Type B pancreatic cell (in vitro differentiated cells): Measurements from ENCODE around the gene BAIAP2. TPM values are rescaled to one million over a fixed set of nuclear protein-coding genes. Genes with fewer than 3 reads are reported as not detected.

Source experiments
- DNase-seq: peaks from one replicate; pipeline ENCODE4 v3.0.0; 2021; ENCODE audit warnings: mixed read lengths; ENCODE audit not compliant: unreplicated experiment; ENCODE audit errors: extremely low spot score
- H3K27ac Mint-ChIP-seq: 2 replicates; pipeline ENCODE4 v1.8.0; 2021; ENCODE audit warnings: mild to moderate bottlenecking, mixed read lengths
- H3K27me3 Mint-ChIP-seq: 2 replicates; pipeline ENCODE4 v1.8.0; 2021; ENCODE audit warnings: mixed read lengths
- H3K36me3 Mint-ChIP-seq: 2 replicates; pipeline ENCODE4 v1.8.0; 2021; ENCODE audit warnings: mixed read lengths
- H3K4me1 Mint-ChIP-seq: one replicate; pipeline ENCODE4 v1.8.0; 2021; ENCODE audit warnings: mixed read lengths; ENCODE audit not compliant: unreplicated experiment
- H3K4me3 Mint-ChIP-seq: 2 replicates; pipeline ENCODE4 v1.8.0; 2021; ENCODE audit warnings: mild to moderate bottlenecking, mixed read lengths
- H3K9me3 Mint-ChIP-seq: 2 replicates; pipeline ENCODE4 v1.8.0; 2021; ENCODE audit warnings: mixed read lengths
- CTCF ChIP-seq: fragments of 200-600 bp; sonication (generic); conservative IDR thresholded peaks from 2 replicates; pipeline ENCODE4 v1.5.0; 2021; ENCODE audit warnings: antibody characterized with exemption, mild to moderate bottlenecking
- total RNA-seq: library from RNA; stranded (reverse); gene quantifications from 2 replicates; pipeline ENCODE4 v1.2.1, GENCODE V29; 2021; ENCODE audit warnings: low replicate concordance

BAIAP2 gene
- total RNA-seq, 1 donor from 2014 or later = 62.7 TPM

GRCh38 chr17:81130385-81131361, 95.7 kb downstream of the BAIAP2 start:
- DNase-seq = no peak
- no peak overlapping the region for H3K4me3 Mint-ChIP-seq
- H3K9me3 Mint-ChIP-seq = no peaks in the 10 kb centered on the region
- H3K27me3 Mint-ChIP-seq = no peaks in the 10 kb centered on the region
- H3K27ac Mint-ChIP-seq = no peak overlapping the region
- H3K4me1 Mint-ChIP-seq = no peaks in the 10 kb centered on the region
- no peaks in the 10 kb centered on the region for H3K36me3 Mint-ChIP-seq
- no peak for TF ChIP-seq CTCF

GRCh38 chr17:81131486-81132196, 96.7 kb downstream of the BAIAP2 start:
- Mint-ChIP-seq H3K9me3 (no peaks in the 10 kb centered on the region), H3K27ac (no peak overlapping the region), H3K4me1 (no peaks in the 10 kb centered on the region), H3K4me3 (no peak overlapping the region), H3K36me3 (no peaks in the 10 kb centered on the region), H3K27me3 (no peaks in the 10 kb centered on the region)
- no peak for TF ChIP-seq CTCF
- DNase-seq = no peak

GRCh38 chr17:81132197-81132540, 97.2 kb downstream of the BAIAP2 start:
- H3K9me3 Mint-ChIP-seq = no peaks in the 10 kb centered on the region
- H3K36me3 Mint-ChIP-seq = no peaks in the 10 kb centered on the region
- no peak for DNase-seq
- no peak overlapping the region for H3K4me3 Mint-ChIP-seq
- H3K4me1 Mint-ChIP-seq = no peaks in the 10 kb centered on the region
- TF ChIP-seq CTCF = no peak
- no peaks in the 10 kb centered on the region for H3K27me3 Mint-ChIP-seq
- no peak overlapping the region for H3K27ac Mint-ChIP-seq

GRCh38 chr17:81132770-81133723, 98.1 kb downstream of the BAIAP2 start:
- H3K27me3 Mint-ChIP-seq = no peaks in the 10 kb centered on the region
- H3K4me3 Mint-ChIP-seq = no peak overlapping the region
- H3K4me1 Mint-ChIP-seq = no peaks in the 10 kb centered on the region
- H3K27ac Mint-ChIP-seq = no peak overlapping the region
- TF ChIP-seq CTCF = no peak
- no peak for DNase-seq
- H3K36me3 Mint-ChIP-seq = no peaks in the 10 kb centered on the region
- no peaks in the 10 kb centered on the region for H3K9me3 Mint-ChIP-seq

- no peak for DNase-seq
- H3K27ac Mint-ChIP-seq = no peak overlapping the region
- H3K36me3 Mint-ChIP-seq = no peaks in the 10 kb centered on the region
- no peaks in the 10 kb centered on the region for H3K27me3 Mint-ChIP-seq
- TF ChIP-seq CTCF = no peak
- H3K9me3 Mint-ChIP-seq = no peaks in the 10 kb centered on the region
- no peak overlapping the region for H3K4me3 Mint-ChIP-seq
- H3K4me1 Mint-ChIP-seq = no peaks in the 10 kb centered on the region
These were observed 99.3 kb downstream of the BAIAP2 start for GRCh38 chr17:81134064-81134781.
